GM21786 (cell line): Measurements from ENCODE around the gene ABR.
"Not testable (repeated sequence)": the region's sequence is repeated elsewhere in the genome, so short reads cannot be mapped to it uniquely, and the experiment has no call there.

Experiments used
- ATAC-seq: cut with Tn5 transposase; IDR thresholded peaks from one replicate; pipeline ENCODE4 v1.9.1; 2021; ENCODE audit not compliant: unreplicated experiment

ABR gene

GRCh38 chr17:1150863-1151600, 28.7 kb downstream of the ABR start:
- ATAC-seq, result no peak

GRCh38 chr17:1149869-1150268, 29.9 kb downstream of the ABR start:
- no peak for ATAC-seq

- no peak for ATAC-seq
These were observed 32.1 kb downstream of the ABR start for GRCh38 chr17:1147664-1148063.

DNA sequence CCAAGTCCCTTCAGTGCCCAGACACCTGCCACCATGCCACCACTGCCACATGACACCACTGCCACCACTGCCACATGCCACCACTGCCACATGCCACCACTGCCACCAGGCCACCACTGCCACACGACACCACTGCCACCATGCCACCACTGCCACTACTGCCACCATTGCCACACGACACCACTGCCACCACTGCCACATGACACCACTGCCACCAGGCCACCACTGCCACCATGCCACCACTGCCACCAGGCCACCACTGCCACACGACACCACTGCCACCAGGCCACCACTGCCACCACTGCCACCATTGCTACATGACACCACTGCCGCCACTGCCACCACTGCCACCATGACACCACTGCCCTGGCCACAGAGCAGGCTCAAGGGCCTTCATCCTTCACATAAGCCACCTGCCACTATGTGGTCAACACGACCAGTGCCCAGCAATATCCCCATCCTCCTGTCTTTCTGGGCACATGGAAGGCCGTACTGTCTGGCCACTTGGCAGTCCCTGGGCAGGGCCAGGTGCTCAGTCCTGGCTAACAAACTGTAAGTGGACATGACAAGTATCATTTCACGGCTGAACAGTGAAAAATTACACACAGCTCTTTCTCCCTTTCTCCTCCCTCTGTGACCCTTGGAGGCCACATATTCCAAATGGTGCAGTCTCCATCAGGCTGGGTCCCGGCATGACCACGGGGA, 33.1 kb downstream of the ABR start:
- no peak for ATAC-seq

DNA sequence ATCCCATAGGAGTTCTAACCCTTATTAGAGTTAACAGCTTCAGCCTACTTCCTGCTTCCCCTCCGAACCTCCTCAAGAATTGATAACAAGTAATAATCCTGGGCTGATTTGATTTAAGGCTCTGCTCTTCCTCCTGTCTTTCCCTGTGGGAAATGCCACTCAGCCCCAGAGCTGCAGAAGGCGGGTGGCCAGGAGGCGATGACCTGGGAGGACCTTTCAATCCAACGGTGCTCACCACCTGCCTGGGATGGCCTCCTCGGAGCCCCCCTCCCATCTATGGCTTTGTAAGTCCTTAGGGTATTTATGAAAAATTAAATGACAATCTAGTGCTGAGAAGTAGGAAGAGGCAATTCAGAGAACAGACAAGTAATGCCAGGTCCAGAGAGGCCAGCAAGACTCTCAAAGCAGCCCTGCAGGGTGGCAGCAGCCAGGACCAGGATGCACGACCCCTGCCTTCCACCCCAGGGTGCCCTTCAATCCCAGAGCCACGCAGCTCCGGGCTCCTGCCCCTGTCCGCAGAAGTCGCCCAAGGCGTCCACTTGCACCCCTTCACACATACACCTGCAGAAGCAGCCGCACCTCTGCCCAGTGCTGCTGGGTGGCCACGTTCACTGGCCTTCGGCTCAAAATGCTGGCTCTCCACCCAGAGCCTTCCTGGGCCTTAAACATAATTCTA, 34.3 kb downstream of the ABR start:
- ATAC-seq, result no peak

DNA sequence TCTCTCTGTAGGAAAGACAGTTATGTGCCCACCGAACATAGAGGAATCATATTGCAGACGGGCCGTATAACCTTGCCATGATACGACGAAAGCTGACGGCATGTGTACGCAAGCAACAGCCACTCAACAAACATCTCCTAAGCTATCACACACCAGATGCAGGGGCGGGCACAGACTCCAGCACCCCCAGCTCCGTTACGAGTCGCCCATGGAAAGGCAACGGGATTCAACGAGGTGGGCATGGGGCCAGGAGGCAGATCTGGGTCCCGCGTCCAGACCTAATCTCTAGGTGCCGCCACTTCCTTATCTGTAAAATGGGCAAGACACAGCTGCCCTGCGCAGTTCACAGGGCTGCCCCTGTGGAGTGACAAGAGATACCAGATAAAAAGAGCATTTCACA, 35.6 kb downstream of the ABR start:
- no peak for ATAC-seq

GRCh38 chr17:1143573-1143972, 36.2 kb downstream of the ABR start:
- no peak for ATAC-seq

DNA sequence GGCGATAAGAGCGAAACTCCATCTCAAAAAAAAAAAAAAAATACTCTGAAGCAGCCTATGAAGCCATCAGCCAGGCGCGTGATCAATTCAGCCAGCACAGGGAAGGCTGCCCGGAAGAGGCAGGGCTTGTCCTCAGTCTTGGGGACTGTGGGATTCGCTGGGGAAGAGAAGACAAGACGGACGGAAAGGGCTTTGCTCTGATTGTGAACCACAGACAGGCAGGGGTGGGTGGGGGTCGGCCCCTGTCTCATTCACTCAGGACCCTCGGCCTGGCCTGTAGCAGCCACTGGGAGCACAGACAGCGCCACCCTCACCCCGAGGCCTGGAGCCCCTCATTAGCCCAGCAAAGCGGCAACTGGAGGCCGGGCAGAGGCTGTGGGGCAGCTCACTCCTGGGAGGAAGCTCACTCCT, 37.2 kb downstream of the ABR start:
- ATAC-seq, result no peak

GRCh38 chr17:1137465-1137894, 42.3 kb downstream of the ABR start:
- no peak for ATAC-seq

- no peak for ATAC-seq
These were observed 43.0 kb downstream of the ABR start for GRCh38 chr17:1136748-1137147.

GRCh38 chr17:1134634-1135324, 45.0 kb downstream of the ABR start:
- ATAC-seq, result no peak

GRCh38 chr17:1130191-1130590, 49.6 kb downstream of the ABR start:
- ATAC-seq, result no peak

- ATAC-seq, result not testable (repeated sequence)
These were observed 51.3 kb downstream of the ABR start for GRCh38 chr17:1128463-1128862.

- no peak for ATAC-seq
These were observed 52.8 kb downstream of the ABR start for GRCh38 chr17:1126801-1127550.

- ATAC-seq, result no peak
These were observed 53.5 kb downstream of the ABR start for GRCh38 chr17:1126250-1126797.

- no peak for ATAC-seq
These were observed 54.0 kb downstream of the ABR start for GRCh38 chr17:1125788-1126145.

DNA sequence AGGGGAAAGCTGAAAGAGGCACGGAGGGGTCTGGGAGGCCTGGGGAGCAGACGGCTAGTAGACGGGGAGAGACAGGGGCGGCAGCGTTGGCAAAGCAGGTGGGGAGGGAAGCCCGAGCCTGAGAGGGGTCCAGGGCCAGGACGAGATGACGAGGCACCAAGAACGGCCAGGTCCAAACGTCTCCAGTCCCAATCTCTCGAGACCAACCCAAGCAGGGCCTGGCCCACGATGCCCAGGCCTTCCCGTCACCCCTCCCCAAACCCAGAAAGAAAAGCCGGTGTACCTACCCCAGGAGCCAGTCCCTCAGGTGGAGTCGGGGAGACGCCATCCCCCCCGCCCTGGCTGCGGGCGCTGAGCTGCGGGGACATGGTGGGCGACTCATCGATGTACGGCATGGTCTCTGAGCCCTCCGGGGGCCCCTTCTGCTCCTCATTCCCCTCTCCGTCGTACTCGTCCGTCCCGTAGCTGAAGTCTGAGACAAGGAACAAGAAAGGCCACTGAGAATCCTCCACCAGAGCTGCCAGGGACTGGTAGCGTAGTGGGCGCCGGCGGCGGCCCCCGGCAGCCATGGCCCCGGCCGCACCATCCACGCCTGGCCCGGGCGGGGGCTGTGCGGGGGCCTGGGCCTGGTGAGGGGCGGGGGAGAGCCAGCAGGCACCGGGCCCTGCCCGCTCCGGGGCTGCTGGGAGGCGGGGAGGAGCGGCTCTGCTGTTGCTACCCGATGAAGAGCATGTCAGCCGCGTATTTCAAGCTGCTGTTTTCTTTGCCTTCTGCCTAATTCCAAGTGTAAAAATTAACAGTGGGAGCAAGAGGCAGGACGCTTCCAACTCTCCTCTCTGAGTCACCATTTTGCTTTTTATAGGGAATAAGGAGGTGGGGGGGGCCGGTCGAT, 54.6 kb downstream of the ABR start:
- ATAC-seq, result no peak

DNA sequence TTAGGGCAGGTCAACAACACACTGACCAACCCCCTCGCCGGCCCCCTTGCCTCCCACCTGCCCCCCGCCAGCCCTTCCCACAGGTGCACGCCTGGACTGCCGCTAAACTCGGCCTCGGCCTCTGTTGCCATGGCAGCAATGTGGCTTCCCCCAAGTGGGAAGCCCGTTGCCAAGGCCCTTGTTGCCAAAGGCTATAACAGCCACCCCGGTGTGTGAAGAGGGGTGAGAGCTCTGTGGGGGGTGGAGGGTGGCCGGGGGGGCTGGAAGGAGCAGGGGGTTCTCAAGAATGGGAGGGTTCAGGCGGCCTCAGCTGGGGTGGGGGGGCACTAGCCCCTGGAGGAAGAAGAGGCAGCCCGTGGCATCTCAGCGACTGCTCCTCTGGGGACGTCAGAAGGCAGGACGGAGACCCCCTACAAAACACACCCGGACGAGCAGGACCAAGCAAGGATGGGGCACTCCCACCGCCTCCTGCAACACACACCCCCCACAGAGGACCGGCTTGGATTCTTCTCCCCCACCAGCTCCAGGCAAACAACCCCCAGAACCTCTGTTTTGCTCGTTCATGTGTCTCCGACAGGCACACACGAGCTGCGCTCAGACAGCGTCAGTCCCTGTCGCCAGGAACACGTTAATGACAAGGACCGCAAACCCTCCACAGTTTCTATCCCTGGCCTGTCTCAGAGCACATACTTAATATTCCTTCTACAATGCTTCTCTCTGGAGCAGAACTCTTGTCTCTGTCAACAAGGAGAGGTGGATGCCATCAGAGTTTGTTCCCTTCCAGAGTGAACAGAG, 55.7 kb downstream of the ABR start:
- ATAC-seq, result no peak

- ATAC-seq, result no peak
These were observed 56.4 kb downstream of the ABR start for GRCh38 chr17:1123393-1123831.
